K562 (cell line): ENCODE measurements around the gene EML6.

Experiments used
- AFF1 ChIP-seq, 2 experiments: fragments of 450-650 bp; IDR thresholded peaks; 2 replicates each; pipeline ENCODE4 v1.6.1; 2018; ENCODE audit warnings: mild to moderate bottlenecking in 2 of 2, low read depth in 1 of 2; ENCODE audit not compliant: partially characterized antibody in 2 of 2
- EHMT2 ChIP-seq: fragments of 450-650 bp; IDR thresholded peaks from 2 replicates; pipeline ENCODE4 v1.6.1; 2018; ENCODE audit warnings: antibody characterized with exemption
- NR2C2 ChIP-seq, 2 experiments: fragments of 200-800 bp in 1 of 2; sonication (Bioruptor generic) in 1 of 2; sonication (generic) in 1 of 2; formaldehyde crosslinking in 1 of 2; IDR thresholded peaks; 2 replicates each; pipeline versions ENCODE4 v1.6.1 to v1.8.0; 2016 to 2022; ENCODE audit warnings: mild to moderate bottlenecking in 1 of 2, missing compliant biosample characterization in 1 of 2, missing genetic modification characterization in 1 of 2, missing genetic modification reagents in 1 of 2
- POLR2AphosphoS5 ChIP-seq: IDR thresholded peaks from 2 replicates; pipeline ENCODE4 v1.6.1; 2011; ENCODE audit warnings: mild to moderate bottlenecking, low read depth, low read length, moderate library complexity; ENCODE audit not compliant: control insufficient read depth, insufficient read depth
- SAFB ChIP-seq: fragments of 200-400 bp; formaldehyde crosslinking; IDR thresholded peaks from 2 replicates; pipeline ENCODE4 v1.6.1; 2017; ENCODE audit warnings: low read depth, low read length, borderline replicate concordance
- SAFB2 ChIP-seq: fragments of 200-400 bp; formaldehyde crosslinking; IDR thresholded peaks from 2 replicates; pipeline ENCODE4 v1.6.1; 2018; ENCODE audit warnings: borderline replicate concordance, low read length, low read depth, moderate library complexity; ENCODE audit not compliant: severe bottlenecking
- SMC3 ChIP-seq: conservative IDR thresholded peaks from 2 replicates; pipeline ENCODE4 v1.6.1; 2011; ENCODE audit warnings: low read depth, low read length, improper control_type of control experiment; ENCODE audit not compliant: insufficient read depth
- SP1 ChIP-seq: sonication (generic); formaldehyde crosslinking; IDR thresholded peaks from 2 replicates; pipeline ENCODE4 v1.8.1; 2022; ENCODE audit warnings: mild to moderate bottlenecking, missing genetic modification reagents
- SP2 ChIP-seq: IDR thresholded peaks from 2 replicates; pipeline ENCODE4 v1.6.1; 2011; ENCODE audit warnings: mild to moderate bottlenecking, low read depth, low read length, moderate library complexity; ENCODE audit not compliant: poor library complexity, severe bottlenecking; ENCODE audit errors: extremely low read depth
- TCF7 ChIP-seq: sonication (generic); IDR thresholded peaks from 2 replicates; pipeline ENCODE4 v1.6.1; 2016; ENCODE audit warnings: antibody characterized with exemption, borderline replicate concordance
- TF ChIP-seq, protein P1 (sequence below): sonication (generic); formaldehyde crosslinking; IDR thresholded peaks from 2 replicates; pipeline ENCODE4 v1.5.0; 2020; ENCODE audit warnings: missing genetic modification reagents

GRCh38 chr2:54967759-54968365 lies 244.4 kb downstream of the EML6 start:
- TF ChIP-seq, protein P1, sequence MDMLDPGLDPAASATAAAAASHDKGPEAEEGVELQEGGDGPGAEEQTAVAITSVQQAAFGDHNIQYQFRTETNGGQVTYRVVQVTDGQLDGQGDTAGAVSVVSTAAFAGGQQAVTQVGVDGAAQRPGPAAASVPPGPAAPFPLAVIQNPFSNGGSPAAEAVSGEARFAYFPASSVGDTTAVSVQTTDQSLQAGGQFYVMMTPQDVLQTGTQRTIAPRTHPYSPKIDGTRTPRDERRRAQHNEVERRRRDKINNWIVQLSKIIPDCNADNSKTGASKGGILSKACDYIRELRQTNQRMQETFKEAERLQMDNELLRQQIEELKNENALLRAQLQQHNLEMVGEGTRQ (CRISPR knock-in tag) = no peak
- TF ChIP-seq AFF1 (IDR thresholded peaks at IDR 0.05; ENCODE audit: low read depth in 1 of 2, partially characterized antibody in 2 of 2) (no peak), SAFB (no peak), EHMT2 (no peak), SP1 (no peak), SAFB2 (no peak), NR2C2 (CRISPR knock-in tag; IDR thresholded peaks at IDR 0.05) (no peak), NR2C2 (tag; IDR thresholded peaks at IDR 0.05) (no peak), SMC3 (no peak), SP2 (no peak), POLR2AphosphoS5 (no peak), TCF7 (no peak)
